ENCODE data around the gene PTGER1. TPM values are rescaled to one million over a fixed set of nuclear protein-coding genes. Genes with fewer than 3 reads are reported as not detected.
A peak's percentile ranks its signal among the peaks of the same experiment; 100 is the strongest.

PTGER1 gene
- total RNA-seq, 2 experiments from 2014 or later = 0.93 to 1.3 TPM

GRCh38 chr19:14430712-14431111, 44.4 kb downstream of the PTGER1 start:
- POLR2A ChIA-PET = interaction anchor here (2.7 kb wide), 1 partner anchor 11 kb away, joined by 28 read pairs; the partner anchor contains the start of gene DDX39A
- CTCF ChIA-PET = interaction anchor here (0.8 to 3.2 kb wide), 6 partner anchors 11 to 82 kb away, joined by 3 to 25 read pairs (median 8); partner anchors contain the start of gene DDX39A
- DNase-seq = no peak
- H3K36me3 Mint-ChIP-seq (ENCODE audit: low read depth) = peaks cover 5% of the 10 kb centered on the region
- H3K4me3 Mint-ChIP-seq = peak overlapping the region; percentile 21
- no peak overlapping the region for H3K27ac Mint-ChIP-seq
- no peaks in the 10 kb centered on the region for H3K9me3 Mint-ChIP-seq
- peaks cover 13% of the 10 kb centered on the region for H3K27me3 Mint-ChIP-seq
- peaks cover 32% of the 10 kb centered on the region for H3K4me1 Mint-ChIP-seq

- peaks cover 13% of the 10 kb centered on the region for H3K27me3 Mint-ChIP-seq
- DNase-seq = no peak
- POLR2A ChIA-PET = interaction anchor here (1.2 to 3.5 kb wide), 4 partner anchors 10 to 50 kb away, joined by 3 to 18 read pairs (median 4); partner anchors contain the start of gene DDX39A
- no peak overlapping the region for H3K27ac Mint-ChIP-seq
- CTCF ChIA-PET = interaction anchor here (0.6 to 2.3 kb wide), 5 partner anchors 9 to 56 kb away, joined by 3 to 10 read pairs (median 4); no protein-coding TSS in a partner anchor
- H3K9me3 Mint-ChIP-seq = no peaks in the 10 kb centered on the region
- no peak overlapping the region for H3K4me3 Mint-ChIP-seq
- peaks cover 18% of the 10 kb centered on the region for H3K4me1 Mint-ChIP-seq
- no peaks in the 10 kb centered on the region for H3K36me3 Mint-ChIP-seq (ENCODE audit: low read depth)
These were observed 46.2 kb downstream of the PTGER1 start for GRCh38 chr19:14428882-14429416.

GRCh38 chr19:14427461-14427860, 47.7 kb downstream of the PTGER1 start:
- H3K27me3 Mint-ChIP-seq = peaks cover 13% of the 10 kb centered on the region
- POLR2A ChIA-PET = interaction anchor here (1.0 to 3.5 kb wide), 2 partner anchors 8 to 291 kb away, joined by 4 to 18 read pairs; partner anchors contain the start of genes ASF1B and DDX39A
- no peak overlapping the region for H3K4me3 Mint-ChIP-seq
- no peak overlapping the region for H3K27ac Mint-ChIP-seq
- CTCF ChIA-PET = no interaction called here
- H3K36me3 Mint-ChIP-seq (ENCODE audit: low read depth) = no peaks in the 10 kb centered on the region
- no peak for DNase-seq
- H3K4me1 Mint-ChIP-seq = peaks cover 14% of the 10 kb centered on the region
- no peaks in the 10 kb centered on the region for H3K9me3 Mint-ChIP-seq

- H3K27me3 Mint-ChIP-seq = peaks cover 7% of the 10 kb centered on the region
These were observed 49.4 kb downstream of the PTGER1 start for GRCh38 chr19:14425696-14426138.

More at GRCh38 chr19:14425696-14426138, 49.4 kb downstream of the PTGER1 start:
- Mint-ChIP-seq H3K9me3 (no peaks in the 10 kb centered on the region), H3K36me3 (ENCODE audit: low read depth) (no peaks in the 10 kb centered on the region), H3K4me3 (no peak overlapping the region), H3K27ac (no peak overlapping the region), H3K4me1 (peaks cover 3% of the 10 kb centered on the region)
- POLR2A ChIA-PET = interaction anchor here (1.1 kb wide), 1 partner anchor 19 kb away, joined by 3 read pairs; no protein-coding TSS in a partner anchor
- CTCF ChIA-PET = interaction anchor here (1.4 kb wide), 1 partner anchor 289 kb away, joined by 6 read pairs; the partner anchor contains the start of gene ASF1B
- DNase-seq = no peak

Other genes with a start within 250 kb of the PTGER1 start
- gene ADGRE5, start 93.9 kb downstream of the PTGER1 start, total RNA-seq = 100 to 1,000 TPM; 293 to 299 TPM
- gene DDX39A, start 56.0 kb downstream of the PTGER1 start, total RNA-seq = 100 to 1,000 TPM; 233 to 234 TPM
- 100 to 1,000 TPM; 219 to 232 TPM for gene PKN1, start 42.0 kb downstream of the PTGER1 start, total RNA-seq
- gene GIPC1, start 20.8 kb upstream of the PTGER1 start, total RNA-seq = 10 to 100 TPM; 39.8 to 40.0 TPM
- gene DNAJB1, start 43.0 kb upstream of the PTGER1 start, total RNA-seq = 100 to 1,000 TPM; 108 to 114 TPM
- gene TECR, start 54.2 kb upstream of the PTGER1 start, total RNA-seq = 100 to 1,000 TPM; 171 to 178 TPM
- gene NDUFB7, start 96.7 kb upstream of the PTGER1 start, total RNA-seq = 10 to 100 TPM; 91.6 to 93.0 TPM
- gene CLEC17A, start 107.7 kb upstream of the PTGER1 start, total RNA-seq = not detected
- gene ADGRE3, start 199.5 kb upstream of the PTGER1 start, total RNA-seq = not detected
- gene ZNF333, start 214.7 kb upstream of the PTGER1 start, total RNA-seq = 10 to 100 TPM; 11.7 to 12.1 TPM